Activated CD4-positive, alpha-beta T cell treated with anti-CD3 and anti-CD28 coated beads, Interleukin-2, amount 50 U/mL, for 16 hours (primary cell): Measurements from ENCODE around the gene ZNF606.
"Not testable (repeated sequence)": the region's sequence is repeated elsewhere in the genome, so short reads cannot be mapped to it uniquely, and the experiment has no call there.

ENCODE experiments used
- DNase-seq: peaks from one replicate; pipeline ENCODE4 v3.0.0-alpha.2; 2020

Gene ZNF606

DNA sequence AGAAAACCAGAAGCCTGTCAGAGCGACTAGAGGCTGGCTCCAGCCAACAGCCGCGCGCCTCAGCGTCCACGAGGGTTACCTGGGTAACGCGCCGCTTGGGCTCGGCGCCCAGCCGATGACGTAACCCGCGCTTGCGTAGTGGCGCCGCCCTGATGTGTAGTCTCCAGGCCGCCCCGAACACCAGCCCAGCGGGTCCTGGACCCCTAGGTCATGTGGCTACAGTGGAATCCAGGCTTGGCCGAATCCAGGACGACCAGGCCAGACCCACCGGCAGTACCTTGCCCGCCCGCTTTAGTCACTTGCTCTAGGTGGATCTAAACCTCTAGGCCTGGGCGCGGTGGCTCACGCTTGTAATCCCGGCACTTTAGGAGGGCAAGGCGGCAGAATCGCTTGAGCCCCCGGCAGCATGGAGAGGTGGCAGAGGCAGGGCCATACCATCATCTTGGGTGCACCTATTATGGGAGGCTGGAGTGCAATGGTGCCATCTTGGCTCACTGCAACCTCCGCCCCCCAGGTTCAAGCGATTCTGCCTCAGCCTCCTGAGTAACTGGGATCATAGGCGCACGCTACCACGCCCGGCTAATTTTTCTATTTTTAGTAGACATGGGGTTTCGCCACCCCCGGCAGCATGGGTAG lies 7.2 kb upstream of the ZNF606 start:
- peak; percentile 48 for DNase-seq

- DNase-seq, result no peak
Measured at GRCh38 chr19:58009301-58009665, 6.7 kb upstream of the ZNF606 start.

GRCh38 chr19:58008877-58009276 lies 6.3 kb upstream of the ZNF606 start:
- not testable (repeated sequence) for DNase-seq

GRCh38 chr19:58007285-58007684 lies 4.7 kb upstream of the ZNF606 start:
- DNase-seq, result no peak

- no peak for DNase-seq
Measured at GRCh38 chr19:58003174-58003828, 681 bp upstream of the ZNF606 start.

GRCh38 chr19:58001895-58002369 lies 688 bp downstream of the ZNF606 start:
- DNase-seq, result peak; percentile 2

- DNase-seq, result no peak
Measured at GRCh38 chr19:58000677-58001076, 1.9 kb downstream of the ZNF606 start.

DNA sequence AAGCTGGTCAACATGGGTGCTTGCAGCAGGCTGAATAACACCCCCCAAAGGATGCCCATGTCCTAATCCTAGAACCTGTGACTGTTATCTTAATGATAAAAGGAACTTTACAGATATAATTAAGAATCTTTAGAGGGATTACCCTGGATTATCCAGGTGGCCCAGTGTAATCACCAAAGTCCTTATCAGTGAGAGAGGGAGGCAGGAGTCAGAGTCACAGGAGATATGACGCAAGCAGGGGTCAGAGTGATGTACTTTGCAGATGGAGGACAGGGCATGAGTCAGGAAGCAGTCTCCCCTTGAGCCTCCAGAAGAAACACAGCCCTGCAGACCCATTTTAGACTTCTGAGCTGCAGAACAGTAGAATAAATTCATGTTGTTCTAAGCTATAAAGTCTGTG lies 9.8 kb downstream of the ZNF606 start:
- DNase-seq, result no peak

- DNase-seq, result no peak
Measured at GRCh38 chr19:57978586-57979289, 23.9 kb downstream of the ZNF606 start.

GRCh38 chr19:57974434-57974833 lies 28.2 kb downstream of the ZNF606 start, which contains the start of gene C19orf18:
Gene C19orf18, minus strand, starts transcription at chr19:57974534. Its CDS starts 102 bp downstream, at chr19:57974432.
- DNase-seq, result no peak

- no peak for DNase-seq
Measured at GRCh38 chr19:57964761-57965160, 37.9 kb downstream of the ZNF606 start.

GRCh38 chr19:57961785-57962184 lies 40.8 kb downstream of the ZNF606 start:
- DNase-seq, result no peak

GRCh38 chr19:57954996-57955395 lies 47.6 kb downstream of the ZNF606 start:
- no peak for DNase-seq

- no peak for DNase-seq
Measured at GRCh38 chr19:57949702-57950101, 52.9 kb downstream of the ZNF606 start.

DNA sequence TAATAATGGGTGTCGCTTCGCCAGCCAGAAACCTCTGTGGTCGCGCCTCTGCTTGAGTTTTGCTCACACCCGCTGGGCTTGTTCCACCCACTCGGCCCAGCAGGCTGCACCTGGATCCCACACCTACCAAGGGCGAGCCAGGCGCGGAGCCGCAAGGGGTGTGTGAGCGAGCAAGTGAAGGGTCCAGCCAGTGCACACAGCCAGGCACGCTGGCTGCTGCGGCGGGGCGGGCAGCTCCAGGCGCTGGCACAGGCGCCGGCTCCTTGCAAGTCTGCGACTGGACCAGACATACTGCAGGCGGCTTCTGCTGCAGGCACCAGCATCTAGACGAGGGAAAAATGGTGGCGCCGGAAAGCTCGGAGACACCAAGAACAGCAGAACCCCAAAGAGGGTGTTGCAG lies 53.3 kb downstream of the ZNF606 start:
- no peak for DNase-seq

GRCh38 chr19:57947419-57948134 lies 55.0 kb downstream of the ZNF606 start, which contains the start of gene ZNF256:
Gene ZNF256, minus strand, starts transcription at chr19:57947706. Its CDS starts 232 bp downstream, at chr19:57947474.
- peak; percentile 92 for DNase-seq

GRCh38 chr19:57947088-57947418 lies 55.6 kb downstream of the ZNF606 start:
- no peak for DNase-seq

GRCh38 chr19:57946316-57946715 lies 56.3 kb downstream of the ZNF606 start:
- no peak for DNase-seq

GRCh38 chr19:57941593-57941992 lies 61.0 kb downstream of the ZNF606 start:
- no peak for DNase-seq

GRCh38 chr19:57935731-57936130 lies 66.9 kb downstream of the ZNF606 start:
- no peak for DNase-seq

GRCh38 chr19:57934820-57935665 lies 67.6 kb downstream of the ZNF606 start, which contains the start of gene ZNF418:
Gene ZNF418, minus strand, starts transcription at chr19:57935402. Its CDS starts 1,580 bp downstream, at chr19:57933822.
- peak; percentile 56 for DNase-seq

DNA sequence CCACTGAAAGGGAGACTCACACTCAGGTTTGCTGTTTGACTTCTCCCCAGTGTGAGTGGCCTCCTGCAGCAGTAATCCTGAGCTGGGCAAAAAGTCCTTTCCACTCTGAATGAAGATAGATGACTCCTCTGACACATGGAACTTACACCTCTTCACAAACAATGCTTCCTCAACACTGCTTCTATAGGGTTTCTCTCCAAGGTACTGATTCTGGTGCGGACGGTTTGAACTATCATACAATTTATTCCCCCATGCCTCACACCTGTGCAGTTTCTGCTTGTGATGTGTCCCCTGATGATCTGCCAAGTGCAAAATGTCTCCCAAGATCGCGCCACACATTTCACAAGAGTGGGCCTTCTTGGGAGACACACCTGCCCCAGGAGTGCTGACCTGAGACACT lies 75.0 kb downstream of the ZNF606 start:
- DNase-seq, result no peak
